H1 (cell line): ENCODE measurements around the gene CPEB1. TPM values are rescaled to one million over a fixed set of nuclear protein-coding genes. Genes with fewer than 3 reads are reported as not detected.

ENCODE experiments used
- CTCF ChIA-PET: fragments of 300-600 bp; sonication (Branson Sonifier 250); formaldehyde crosslinking; loops from one replicate; lab custom pipeline; 2021; ENCODE audit not compliant: partially characterized antibody; lab: Charles Lee
- POLR2A ChIA-PET: fragments of 300-600 bp; sonication (Branson Sonifier 250); formaldehyde crosslinking; loops from one replicate; lab custom pipeline; 2021; ENCODE audit warnings: inconsistent platforms; ENCODE audit not compliant: partially characterized antibody; lab: Charles Lee
- DNase-seq, 2 experiments: peaks; one replicate each; pipeline versions ENCODE4 v3.0.0 to v3.0.0-alpha.2; 2010 to 2022; ENCODE audit warnings: low spot score in 2 of 2, low read depth in 1 of 2, mixed read lengths in 1 of 2
- FAIRE-seq: peaks from 2 replicates; lab custom pipeline; 2011; peaks lifted over from hg19 to GRCh38; lab: Jason Lieb, UNC
- H2AFZ ChIP-seq: 2 replicates; pipeline ENCODE4 v1.8.1; 2012; ENCODE audit warnings: low read length, inconsistent platforms
- H2AK5ac ChIP-seq: 2 replicates; pipeline ENCODE4 v1.6.1; 2013; ENCODE audit warnings: low read depth, low read length
- H2BK120ac ChIP-seq: replicated peaks from 2 replicates; pipeline ENCODE3; 2013; ENCODE audit warnings: low read depth, low read length, inconsistent platforms
- H2BK12ac ChIP-seq: 2 replicates; pipeline ENCODE4 v1.6.1; 2013; ENCODE audit warnings: low read depth, low read length
- H2BK15ac ChIP-seq: 2 replicates; pipeline ENCODE4 v1.6.1; 2013; ENCODE audit warnings: low read length
- H2BK20ac ChIP-seq: 2 replicates; pipeline ENCODE4 v1.6.1; 2013; ENCODE audit warnings: low read length
- H2BK5ac ChIP-seq: 2 replicates; pipeline ENCODE4 v1.6.1; 2013; ENCODE audit warnings: low read depth, low read length
- H3K14ac ChIP-seq: 2 replicates; pipeline ENCODE4 v1.6.1; 2013; ENCODE audit warnings: inconsistent platforms; ENCODE audit not compliant: insufficient read length
- H3K18ac ChIP-seq: 2 replicates; pipeline ENCODE4 v1.6.1; 2013; ENCODE audit warnings: low read length; ENCODE audit errors: extremely low read depth
- H3K23ac ChIP-seq: 2 replicates; pipeline ENCODE4 v1.6.1; 2013; ENCODE audit warnings: inconsistent platforms; ENCODE audit not compliant: insufficient read length
- H3K23me2 ChIP-seq: 2 replicates; pipeline ENCODE4 v1.6.1; 2013; ENCODE audit warnings: low read depth, low read length
- H3K27ac ChIP-seq: 2 replicates; pipeline ENCODE4 v1.6.1; 2011; ENCODE audit warnings: low read depth, low read length, inconsistent platforms
- H3K27me3 ChIP-seq, 4 experiments: replicated peaks in 1 of 4; 1 replicate in 1 of 4; 2 replicates in 3 of 4; pipeline versions ENCODE4 v1.6.1 to v1.8.1; 2011 to 2013; ENCODE audit warnings: low read length in 3 of 4, mild to moderate bottlenecking in 3 of 4, inconsistent platforms in 2 of 4, mixed read lengths in 2 of 4, moderate library complexity in 1 of 4; ENCODE audit not compliant: control insufficient read depth in 3 of 4, insufficient read depth in 3 of 4; ENCODE audit errors: extremely low read depth in 1 of 4
- H3K36me3 ChIP-seq, 4 experiments: 2 replicates each; pipeline versions ENCODE4 v1.6.1 to v1.8.1; 2011 to 2013; ENCODE audit warnings: mild to moderate bottlenecking in 4 of 4, low read length in 3 of 4, moderate library complexity in 2 of 4, control low read depth in 1 of 4, inconsistent platforms in 1 of 4; ENCODE audit not compliant: insufficient read depth in 4 of 4, control insufficient read depth in 2 of 4
- H3K4ac ChIP-seq: replicated peaks from 2 replicates; pipeline ENCODE3; 2013; ENCODE audit warnings: low read length, low read depth, mixed read lengths, inconsistent platforms; ENCODE audit not compliant: insufficient read length
- H3K4me1 ChIP-seq, 4 experiments: replicated peaks in 1 of 4; 1 replicate in 1 of 4; 2 replicates in 3 of 4; pipeline versions ENCODE4 v1.6.1 to v1.8.1; 2011 to 2013; ENCODE audit warnings: low read length in 3 of 4, inconsistent platforms in 2 of 4, mixed read lengths in 1 of 4; ENCODE audit not compliant: insufficient read depth in 4 of 4, control insufficient read depth in 3 of 4
- H3K4me2 ChIP-seq, 2 experiments: 2 replicates each; pipeline versions ENCODE4 v1.6.1 to v1.8.1; 2011 to 2013; ENCODE audit warnings: low read depth in 2 of 2, low read length in 2 of 2, control low read depth in 1 of 2, inconsistent platforms in 1 of 2, mild to moderate bottlenecking in 1 of 2; ENCODE audit not compliant: insufficient read depth in 1 of 2
- H3K4me3 ChIP-seq, 4 experiments: fragments of 200-600, 300-600 bp in 1 of 4; sonication (generic), shearing (Covaris generic), sonication (Bioruptor Twin) in 1 of 4; 2 replicates each; pipeline versions ENCODE4 v1.5.1 to v1.8.1; 2011 to 2016; ENCODE audit warnings: low read length in 4 of 4, low read depth in 3 of 4, control low read depth in 2 of 4, inconsistent platforms in 2 of 4, mild to moderate bottlenecking in 2 of 4, mixed read lengths in 1 of 4, moderate library complexity in 1 of 4; ENCODE audit not compliant: insufficient read depth in 2 of 4; ENCODE audit errors: extremely low read depth in 1 of 4
- H3K56ac ChIP-seq: replicated peaks from 2 replicates; pipeline ENCODE3; 2013; ENCODE audit warnings: low read depth, mild to moderate bottlenecking, mixed read lengths, low read length, inconsistent platforms; ENCODE audit not compliant: insufficient read length
- H3K79me1 ChIP-seq: 2 replicates; pipeline ENCODE4 v1.6.1; 2013; ENCODE audit warnings: low read depth, low read length, control low read depth
- H3K79me2 ChIP-seq, 2 experiments: 2 replicates each; pipeline versions ENCODE4 v1.6.1 to v1.8.1; 2012 to 2013; ENCODE audit warnings: low read length in 2 of 2, mild to moderate bottlenecking in 2 of 2, inconsistent platforms in 1 of 2; ENCODE audit not compliant: insufficient read depth in 2 of 2, control insufficient read depth in 1 of 2
- H3K9ac ChIP-seq, 4 experiments: replicated peaks in 1 of 4; 1 replicate in 1 of 4; 2 replicates in 3 of 4; pipeline versions ENCODE4 v1.6.1 to v1.8.1; 2011 to 2013; ENCODE audit warnings: low read depth in 3 of 4, low read length in 3 of 4, control low read depth in 2 of 4, mild to moderate bottlenecking in 2 of 4, moderate library complexity in 2 of 4, inconsistent platforms in 1 of 4; ENCODE audit errors: extremely low read depth in 1 of 4
- H3K9me3 ChIP-seq, 2 experiments: 2 replicates each; pipeline versions ENCODE4 v1.6.1 to v1.8.1; 2012 to 2013; ENCODE audit warnings: mild to moderate bottlenecking in 2 of 2, moderate library complexity in 2 of 2, control low read depth in 1 of 2, inconsistent platforms in 1 of 2, low read depth in 1 of 2, low read length in 1 of 2, mixed read lengths in 1 of 2; ENCODE audit not compliant: insufficient read depth in 2 of 2
- H4K20me1 ChIP-seq, 2 experiments: replicated peaks in 1 of 2; 2 replicates each; pipeline versions ENCODE3 to v1.8.1; 2011 to 2013; ENCODE audit warnings: inconsistent platforms in 2 of 2, low read length in 2 of 2, mild to moderate bottlenecking in 1 of 2; ENCODE audit not compliant: insufficient read depth in 2 of 2, control insufficient read depth in 1 of 2
- H4K5ac ChIP-seq: 2 replicates; pipeline ENCODE4 v1.6.1; 2013; ENCODE audit warnings: low read length, low read depth, mixed read lengths, inconsistent platforms; ENCODE audit not compliant: insufficient read length
- H4K8ac ChIP-seq: 2 replicates; pipeline ENCODE4 v1.8.0; 2013; ENCODE audit warnings: mild to moderate bottlenecking, moderate library complexity, low read length, inconsistent platforms; ENCODE audit not compliant: insufficient read depth; ENCODE audit errors: extremely low read depth
- H4K91ac ChIP-seq: replicated peaks from 2 replicates; pipeline ENCODE3; 2013; ENCODE audit warnings: low read length, mixed read lengths, inconsistent platforms; ENCODE audit not compliant: insufficient read length
- CHD1 ChIP-seq: IDR thresholded peaks from 2 replicates; pipeline ENCODE4 v1.6.1; 2012; ENCODE audit warnings: low read depth, low read length, improper control_type of control experiment
- MAX ChIP-seq: IDR thresholded peaks from 2 replicates; pipeline ENCODE4 v1.6.1; 2012; ENCODE audit warnings: inconsistent platforms
- WGBS, 2 experiments: shearing (Covaris generic) in 1 of 2; methylation state at CpG; one replicate each; pipeline versions ENCODE4 v1.1.6 to v1.1.7; 2013 to 2015; ENCODE audit warnings: low lambda C conversion rate in 2 of 2, mixed read lengths in 2 of 2, inconsistent platforms in 1 of 2, low coverage in 1 of 2, missing lambda C conversion rate in 1 of 2; ENCODE audit not compliant: insufficient replicate concordance in 2 of 2, insufficient coverage in 1 of 2, insufficient read length in 1 of 2; ENCODE audit errors: extremely low coverage in 1 of 2, missing lambda C conversion rate in 1 of 2; 5-methylcytosine and 5-hydroxymethylcytosine counted together
- polyA plus RNA-seq, 7 experiments: library from polyadenylated mRNA; depleted of rRNA in 3 of 7; stranded (reverse) in 5 of 7; unstranded in 2 of 7; fragments of >200 nt in 5 of 7; fragments of 200-250 nt in 2 of 7; gene quantifications; 1 replicate in 5 of 7; 2 replicates in 1 of 7; 4 replicates in 1 of 7; pipeline versions ENCODE4 v1.2.1 to v1.2.3, GENCODE V29; 2011 to 2013; ENCODE audit warnings: missing spikeins in 2 of 7, mixed read lengths in 2 of 7
- total RNA-seq: library from RNA; stranded (reverse); fragmentation: NEBNext Ultra II Directional; extraction: Animal tissue kit (Norgen Biotek cat#: 25700); gene quantifications from 2 replicates; pipeline ENCODE4 v1.2.1, GENCODE V29; 2021

Gene CPEB1
- total and polyA plus RNA-seq, 2 of the 8 experiments (the other 6 are each of a cell fraction or from before 2014, with no cell fraction given): 4.4 to 4.5 TPM

DNA sequence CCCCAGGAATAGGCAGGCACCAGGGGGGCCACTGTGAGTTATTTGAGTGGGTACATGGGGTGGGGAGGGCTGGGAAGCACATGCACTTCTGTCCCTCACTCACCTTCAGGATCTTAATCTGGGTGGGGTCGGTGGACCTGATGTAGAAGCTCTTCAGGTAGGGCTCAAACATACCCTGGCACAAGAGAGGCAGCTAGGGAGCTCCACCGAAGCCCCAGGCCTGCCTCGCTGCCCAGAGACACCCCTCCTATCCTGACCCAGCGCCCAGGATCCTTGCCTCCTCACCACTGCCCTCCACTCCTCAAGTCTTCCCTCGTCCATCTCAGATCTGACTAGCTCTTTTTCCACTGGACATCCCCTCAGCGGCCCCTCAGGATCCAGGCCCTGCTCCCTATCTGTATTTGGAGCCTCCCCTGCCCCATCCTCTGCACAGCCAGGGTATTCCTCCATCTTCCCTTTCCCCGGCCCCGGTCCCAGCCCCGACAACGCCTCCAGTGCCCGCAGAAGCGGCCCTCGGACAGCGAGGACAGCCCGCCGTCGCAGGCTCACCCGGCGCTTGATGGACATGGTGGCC lies 32.5 kb upstream of the CPEB1 start:
- no peak for TF ChIP-seq CHD1
- TF ChIP-seq MAX: 0 out of 2 replicates have a peak, but pooled peaks have one; percentile 15
- peak overlapping the region; percentile 42 for H3K56ac ChIP-seq
- H3K9ac ChIP-seq: peak overlapping the region in 2 of 4 experiments; percentile 32 to 34; a peak in 3 of 7 replicates
- H3K23me2 ChIP-seq: peaks cover 15% of the 10 kb centered on the region; the same call in 1 of the 2 replicates
- H4K8ac ChIP-seq: peak overlapping the region; percentile 88; the same call in 1 of the 2 replicates
- H3K36me3 ChIP-seq: no peaks in the 10 kb centered on the region
- peaks cover 0 to 10% (median 3%) of the 10 kb centered on the region in 4 experiments; a peak in 4 of 7 replicates for H3K27me3 ChIP-seq
- no peak for DNase-seq
- H3K4me2 ChIP-seq: peak overlapping the region; percentile 92 to 99
- H2AK5ac ChIP-seq: no peak overlapping the region
- no peak overlapping the region for H2BK5ac ChIP-seq
- no peaks in the 10 kb centered on the region for H4K20me1 ChIP-seq
- CTCF ChIA-PET: interaction anchor here (0.9 to 1.5 kb wide), 4 partner anchors 12 to 31 kb away, joined by 3 to 5 read pairs (median 4); no protein-coding TSS in a partner anchor
- POLR2A ChIA-PET: interaction anchor here (0.6 to 2.6 kb wide), 8 partner anchors 12 to 142 kb away, joined by 3 to 12 read pairs (median 4); partner anchors contain the start of genes AP3B2 and RPS17
- H2BK20ac ChIP-seq: no peak overlapping the region
- no peak overlapping the region for H3K27ac ChIP-seq
- WGBS, 2 experiments: 57% methylated on average over 8 of the region's 19 CpGs; no CpG with 5 or more reads in 1 of the 2 experiments
- peak overlapping the region; percentile 97; the same call in 1 of the 2 replicates for H2BK15ac ChIP-seq
- H2BK120ac ChIP-seq: no peak overlapping the region
- H4K91ac ChIP-seq: peak overlapping the region; percentile 34
- H3K4me1 ChIP-seq: peaks cover 0 to 8% (median 3%) of the 10 kb centered on the region in 4 experiments; a peak in 4 of 7 replicates
- H3K14ac ChIP-seq: no peak overlapping the region
- no peaks in the 10 kb centered on the region for H3K79me1 ChIP-seq
- H3K4ac ChIP-seq: no peak overlapping the region
- no peak for FAIRE-seq
- H2AFZ ChIP-seq: peak overlapping the region; percentile 97; the same call in 1 of the 2 replicates
- no peak overlapping the region; the same call in 1 of the 2 replicates for H2BK12ac ChIP-seq
- H3K9me3 ChIP-seq: no peaks in the 10 kb centered on the region
- H4K5ac ChIP-seq: no peak overlapping the region
- H3K4me3 ChIP-seq: peak overlapping the region; percentile 59 to 76 (median 65)
- no peaks in the 10 kb centered on the region for H3K79me2 ChIP-seq
- H3K23ac ChIP-seq: no peak overlapping the region
- peak overlapping the region; percentile 81 for H3K18ac ChIP-seq
